Central memory CD8-positive, alpha-beta T cell (primary cell): ENCODE measurements around the gene NUAK2.

Source experiments
- ATAC-seq: fragments of 150-1000 bp; cut with Tn5 transposase; replicated peaks from 2 replicates; pipeline ENCODE4 v1.10.0; 2022; ENCODE audit warnings: mild to moderate bottlenecking, moderate FRiP score, moderate number of reproducible peaks; ENCODE audit not compliant: poor library complexity, severe bottlenecking; ENCODE audit errors: extremely low read depth
- DNase-seq, 2 donors: peaks; one replicate each; pipeline ENCODE4 v3.0.0; 2021; ENCODE audit warnings: low spot score in 2 of 2
- H3K27ac Mint-ChIP-seq: one replicate; pipeline ENCODE4 v1.8.0; 2022; ENCODE audit warnings: low read depth, mild to moderate bottlenecking, moderate library complexity, mixed read lengths
- H3K27me3 Mint-ChIP-seq: one replicate; pipeline ENCODE4 v1.8.0; 2022; ENCODE audit warnings: mixed read lengths
- H3K36me3 Mint-ChIP-seq: one replicate; pipeline ENCODE4 v1.8.0; 2022; ENCODE audit warnings: mild to moderate bottlenecking, moderate library complexity, mixed read lengths; ENCODE audit not compliant: insufficient read depth
- H3K4me1 Mint-ChIP-seq: one replicate; pipeline ENCODE4 v1.8.0; 2022; ENCODE audit warnings: mixed read lengths
- H3K4me3 Mint-ChIP-seq: one replicate; pipeline ENCODE4 v1.8.0; 2022; ENCODE audit warnings: mild to moderate bottlenecking, moderate library complexity, mixed read lengths
- H3K9me3 Mint-ChIP-seq: one replicate; pipeline ENCODE4 v1.8.0; 2022; ENCODE audit warnings: mixed read lengths

The NUAK2 gene

GRCh38 chr1:205258719-205259118 is 62.8 kb downstream of the NUAK2 start:
- ATAC-seq (no peak), DNase-seq (no peak)
- Mint-ChIP-seq H3K9me3 (no peaks in the 10 kb centered on the region), H3K4me1 (peaks cover 19% of the 10 kb centered on the region), H3K27me3 (no peaks in the 10 kb centered on the region), H3K4me3 (no peak overlapping the region), H3K27ac (no peak overlapping the region), H3K36me3 (no peaks in the 10 kb centered on the region)

GRCh38 chr1:205258261-205258691 is 63.3 kb downstream of the NUAK2 start:
- ATAC-seq (no peak), DNase-seq (no peak)
- Mint-ChIP-seq H3K27me3 (no peaks in the 10 kb centered on the region), H3K9me3 (no peaks in the 10 kb centered on the region), H3K36me3 (no peaks in the 10 kb centered on the region), H3K4me1 (peaks cover 19% of the 10 kb centered on the region), H3K4me3 (no peak overlapping the region), H3K27ac (no peak overlapping the region)

GRCh38 chr1:205257735-205258134 is 63.8 kb downstream of the NUAK2 start:
- Mint-ChIP-seq H3K4me1 (peaks cover 15% of the 10 kb centered on the region), H3K4me3 (no peak overlapping the region), H3K27ac (no peak overlapping the region), H3K9me3 (no peaks in the 10 kb centered on the region), H3K36me3 (no peaks in the 10 kb centered on the region), H3K27me3 (no peaks in the 10 kb centered on the region)
- DNase-seq (no peak), ATAC-seq (no peak)

- DNase-seq (no peak), ATAC-seq (no peak)
- H3K9me3 Mint-ChIP-seq: no peaks in the 10 kb centered on the region
- no peak overlapping the region for H3K4me3 Mint-ChIP-seq
- no peak overlapping the region for H3K27ac Mint-ChIP-seq
- H3K27me3 Mint-ChIP-seq: no peaks in the 10 kb centered on the region
- H3K4me1 Mint-ChIP-seq: peaks cover 12% of the 10 kb centered on the region
- no peaks in the 10 kb centered on the region for H3K36me3 Mint-ChIP-seq
Observed at GRCh38 chr1:205256951-205257625, 64.5 kb downstream of the NUAK2 start.

GRCh38 chr1:205255941-205256780 is 65.4 kb downstream of the NUAK2 start:
- Mint-ChIP-seq H3K27me3 (no peaks in the 10 kb centered on the region), H3K27ac (no peak overlapping the region), H3K9me3 (no peaks in the 10 kb centered on the region), H3K4me1 (peaks cover 6% of the 10 kb centered on the region), H3K4me3 (no peak overlapping the region), H3K36me3 (no peaks in the 10 kb centered on the region)
- DNase-seq: peak; percentile 68 to 81
- peak; percentile 80 for ATAC-seq
